A549 (cell line): ENCODE measurements around the gene GUCY2D. TPM values are rescaled to one million over a fixed set of nuclear protein-coding genes. Genes with fewer than 3 reads are reported as not detected.

Experiments used
- ATAC-seq, 2 experiments: fragments of 200-7000 bp in 1 of 2; fragments of >200 bp in 1 of 2; cut with Nextera tagmentation in 1 of 2; cut with Tn5 transposase in 1 of 2; 3 replicates each; pipeline versions ENCODE4 v1.8.0 to v1.9.1; 2018 to 2020; ENCODE audit warnings: mild to moderate bottlenecking in 1 of 2, moderate library complexity in 1 of 2
- CTCF ChIA-PET: fragments of 300-600 bp; sonication (Branson Sonifier 250); formaldehyde crosslinking; extraction: SDS; loops from one replicate; lab custom pipeline; 2021; ENCODE audit warnings: antibody characterized with exemption, inconsistent platforms; lab: Yijun Ruan, JAX
- POLR2A ChIA-PET: fragments of 350-600 bp; formaldehyde crosslinking; extraction: SDS; loops from one replicate; lab custom pipeline; 2021; ENCODE audit warnings: antibody characterized with exemption, inconsistent platforms; lab: Yijun Ruan, JAX
- DNase-seq, 2 experiments: peaks; one replicate each; pipeline versions ENCODE4 v3.0.0 to v3.0.0-alpha.2; 2011 to 2016; ENCODE audit warnings: low read depth in 1 of 2, low spot score in 1 of 2
- FAIRE-seq: peaks from 2 replicates; lab custom pipeline; 2011; peaks lifted over from hg19 to GRCh38; lab: Jason Lieb, UNC
- H3K27ac ChIP-seq, 2 experiments: fragments of >200 bp; sonication (Bioruptor Twin); formaldehyde crosslinking; 3 replicates each; pipeline ENCODE4 v1.5.1; 2016 to 2017
- H3K4me1 ChIP-seq: fragments of >200 bp; sonication (Bioruptor Twin); formaldehyde crosslinking; 3 replicates; pipeline ENCODE4 v1.6.1; 2016
- H3K4me2 ChIP-seq: fragments of >200 bp; sonication (Bioruptor Twin); formaldehyde crosslinking; 3 replicates; pipeline ENCODE4 v1.6.1; 2016
- H3K4me3 ChIP-seq: fragments of >200 bp; sonication (Bioruptor Twin); formaldehyde crosslinking; 3 replicates; pipeline ENCODE4 v1.5.1; 2016
- H3K9me3 ChIP-seq: fragments of >200 bp; sonication (Bioruptor Twin); formaldehyde crosslinking; 3 replicates; pipeline ENCODE4 v1.6.1; 2016
- ATOH8 ChIP-seq: fragments of 250-450 bp; sonication (Bioruptor Pico); IDR thresholded peaks from 2 replicates; pipeline ENCODE4 v1.5.0; 2020; ENCODE audit warnings: low read depth, mild to moderate bottlenecking, moderate library complexity
- BCL3 ChIP-seq: fragments of >200 bp; sonication (Bioruptor Twin); formaldehyde crosslinking; IDR thresholded peaks from 3 replicates; pipeline ENCODE4 v1.6.1; 2016
- BHLHE40 ChIP-seq: IDR thresholded peaks from 2 replicates; pipeline ENCODE4 v1.6.1; 2012; ENCODE audit warnings: low read depth, low read length, inconsistent platforms
- CHD4 ChIP-seq: fragments of 200-600 bp; sonication (generic); IDR thresholded peaks from 2 replicates; pipeline ENCODE4 v1.6.1; 2016; ENCODE audit warnings: antibody characterized with exemption, mild to moderate bottlenecking, borderline replicate concordance
- ELK1 ChIP-seq: fragments of 150-350 bp; IDR thresholded peaks from 2 replicates; pipeline ENCODE4 v1.6.1; 2014; ENCODE audit warnings: low read depth, mild to moderate bottlenecking, low read length
- EP300 ChIP-seq, 2 experiments: fragments of >200 bp; sonication (Bioruptor Twin); formaldehyde crosslinking; IDR thresholded peaks; 2 replicates in 1 of 2; 3 replicates in 1 of 2; pipeline ENCODE4 v1.6.1; 2016 to 2017
- ESRRA ChIP-seq: fragments of 150-350 bp; IDR thresholded peaks from 2 replicates; pipeline ENCODE4 v1.6.1; 2014; ENCODE audit warnings: mild to moderate bottlenecking, low read length, borderline replicate concordance
- FOSB ChIP-seq: fragments of 250-450 bp; sonication (Bioruptor Pico); IDR thresholded peaks from 2 replicates; pipeline ENCODE4 v1.5.0; 2020; ENCODE audit warnings: mild to moderate bottlenecking, moderate library complexity
- GATA3 ChIP-seq: IDR thresholded peaks from 2 replicates; pipeline ENCODE4 v1.6.1; 2012; ENCODE audit warnings: borderline replicate concordance
- HMGXB4 ChIP-seq: fragments of 250-450 bp; sonication (Bioruptor Pico); IDR thresholded peaks from 2 replicates; pipeline ENCODE4 v1.5.0; 2021; ENCODE audit warnings: mild to moderate bottlenecking, moderate library complexity, borderline replicate concordance
- HOXA7 ChIP-seq: fragments of 250-450 bp; sonication (Bioruptor Pico); IDR thresholded peaks from 2 replicates; pipeline ENCODE4 v1.5.0; 2020; ENCODE audit warnings: mild to moderate bottlenecking, moderate library complexity
- MAZ ChIP-seq: fragments of 150-350 bp; IDR thresholded peaks from 2 replicates; pipeline ENCODE4 v1.6.1; 2014; ENCODE audit warnings: antibody characterized with exemption, low read depth, low read length, borderline replicate concordance
- NPAS2 ChIP-seq: fragments of 250-450 bp; sonication (Bioruptor Pico); IDR thresholded peaks from 2 replicates; pipeline ENCODE4 v1.8.0; 2022; ENCODE audit warnings: mild to moderate bottlenecking, moderate library complexity, borderline replicate concordance
- NR3C1 ChIP-seq: fragments of >200 bp; sonication (Bioruptor Twin); formaldehyde crosslinking; IDR thresholded peaks from 3 replicates; pipeline ENCODE4 v1.6.1; 2017
- POLR2A ChIP-seq: IDR thresholded peaks from 2 replicates; pipeline ENCODE4 v1.6.1; 2012; ENCODE audit warnings: mild to moderate bottlenecking, low read length
- POLR2AphosphoS2 ChIP-seq: conservative IDR thresholded peaks from 2 replicates; pipeline ENCODE4 v1.6.1; 2012; ENCODE audit warnings: low read length, improper control_type of control experiment, inconsistent platforms
- RAD21 ChIP-seq, 2 experiments: fragments of >200 bp in 1 of 2; sonication (Bioruptor Twin) in 1 of 2; formaldehyde crosslinking in 1 of 2; IDR thresholded peaks in 1 of 2; conservative IDR thresholded peaks in 1 of 2; 2 replicates in 1 of 2; 3 replicates in 1 of 2; pipeline ENCODE4 v1.6.1; 2012 to 2018; ENCODE audit warnings: inconsistent platforms in 1 of 2
- RARB ChIP-seq: fragments of 250-450 bp; sonication (Bioruptor Pico); IDR thresholded peaks from 2 replicates; pipeline ENCODE4 v1.8.0; 2021; ENCODE audit warnings: mild to moderate bottlenecking, moderate library complexity
- RCOR1 ChIP-seq: fragments of 150-350 bp; IDR thresholded peaks from 2 replicates; pipeline ENCODE4 v1.6.1; 2014; ENCODE audit warnings: antibody characterized with exemption, low read length, low read depth
- RNF2 ChIP-seq: fragments of 200-600 bp; sonication (generic); IDR thresholded peaks from 2 replicates; pipeline ENCODE4 v1.6.1; 2016; ENCODE audit warnings: low read depth, mild to moderate bottlenecking, antibody characterized with exemption, moderate library complexity, borderline replicate concordance
- USF2 ChIP-seq: fragments of 450-650 bp; IDR thresholded peaks from 2 replicates; pipeline ENCODE4 v1.6.1; 2014; ENCODE audit warnings: antibody characterized with exemption
- ZC3H11A ChIP-seq: fragments of 450-650 bp; IDR thresholded peaks from 2 replicates; pipeline ENCODE4 v1.6.1; 2014; ENCODE audit warnings: antibody characterized with exemption, mild to moderate bottlenecking
- ZNF302 ChIP-seq: fragments of 250-450 bp; sonication (Bioruptor Pico); IDR thresholded peaks from 2 replicates; pipeline ENCODE4 v1.9.0; 2021; ENCODE audit warnings: inconsistent platforms, mild to moderate bottlenecking, moderate library complexity
- ZSCAN20 ChIP-seq: fragments of 250-450 bp; sonication (Bioruptor Pico); IDR thresholded peaks from 2 replicates; pipeline ENCODE4 v1.8.0; 2022; ENCODE audit warnings: mild to moderate bottlenecking, moderate library complexity
- WGBS: methylation state at CpG from one replicate; pipeline ENCODE4 v1.1.6; 2017; ENCODE audit errors: missing lambda C conversion rate; 5-methylcytosine and 5-hydroxymethylcytosine counted together
- polyA plus RNA-seq, 4 experiments: library from polyadenylated mRNA; depleted of rRNA in 3 of 4; stranded (reverse); fragments of >200 nt; fragmentation: RNase III in 1 of 4; extraction: RNeasy Plus Mini Kit Qiagen cat#74134 plus additional on column Dnase treatment in 1 of 4; gene quantifications; 2 replicates in 3 of 4; 3 replicates in 1 of 4; pipeline ENCODE4 v1.2.3, GENCODE V29; 2011 to 2017

Gene GUCY2D
- polyA plus RNA-seq, 2 of the 4 experiments (the other 2 are of a cell fraction), result 0.14 TPM; not detected in 1

- no peak for TF ChIP-seq ZNF302 (CRISPR knock-in tag)
- TF ChIP-seq USF2, result no peak
- TF ChIP-seq ELK1, result no peak
- TF ChIP-seq NR3C1, result no peak
- TF ChIP-seq CHD4, result no peak
- TF ChIP-seq ZSCAN20 (CRISPR knock-in tag), result no peak
- TF ChIP-seq FOSB (CRISPR knock-in tag), result no peak
- TF ChIP-seq GATA3, result no peak
- no peak for TF ChIP-seq POLR2A
- TF ChIP-seq RARB (CRISPR knock-in tag), result no peak
- no peak for TF ChIP-seq RCOR1
- no peak for TF ChIP-seq HOXA7 (CRISPR knock-in tag)
- no peak for TF ChIP-seq EP300 (IDR thresholded peaks at IDR 0.05)
- TF ChIP-seq HMGXB4 (CRISPR knock-in tag), result no peak
- no peak for TF ChIP-seq BCL3
- no peak for TF ChIP-seq RNF2
- no peak for TF ChIP-seq BHLHE40
- peak overlapping the region; percentile 88 for H3K4me2 ChIP-seq
- POLR2A ChIA-PET, result no interaction called here
- no peak overlapping the region for H3K27ac ChIP-seq
- 89% methylated on average over 36 of the region's 44 CpGs for WGBS
- ATAC-seq (no peak), FAIRE-seq (no peak), DNase-seq (no peak)
- CTCF ChIA-PET, result interaction anchor here (1.0 to 13.5 kb wide), 14 partner anchors 11 to 231 kb away, joined by 3 to 148 read pairs (median 7); partner anchors contain the start of gene GUCY2D
- H3K4me3 ChIP-seq, result peak overlapping the region; percentile 47
- H3K4me1 ChIP-seq, result peaks cover 5% of the 10 kb centered on the region; the same call in 1 of the 3 replicates
- H3K9me3 ChIP-seq, result no peaks in the 10 kb centered on the region
Measured at GRCh38 chr17:8015236-8015956, 13.0 kb downstream of the GUCY2D start.

GRCh38 chr17:8015957-8016631 is 13.7 kb downstream of the GUCY2D start:
- CTCF ChIA-PET, result interaction anchor here (0.6 to 13.5 kb wide), 23 partner anchors 11 to 232 kb away, joined by 3 to 148 read pairs (median 4); partner anchors contain the start of gene GUCY2D
- no peak for TF ChIP-seq HMGXB4 (CRISPR knock-in tag)
- TF ChIP-seq GATA3, result no peak
- no peak for TF ChIP-seq ATOH8
- TF ChIP-seq MAZ, result no peak
- TF ChIP-seq RAD21 (conservative IDR thresholded peaks at IDR 0.05 in 1 of 2, IDR thresholded peaks at IDR 0.05 in 1 of 2), result no peak
- no peak for TF ChIP-seq POLR2AphosphoS2
- no peak for TF ChIP-seq RARB (CRISPR knock-in tag)
- TF ChIP-seq ESRRA, result no peak
- no peak for TF ChIP-seq ZSCAN20 (CRISPR knock-in tag)
- no peak for TF ChIP-seq POLR2A
- TF ChIP-seq ZC3H11A, result no peak
- TF ChIP-seq ZNF302 (CRISPR knock-in tag), result no peak
- no peak for TF ChIP-seq NPAS2
- POLR2A ChIA-PET, result interaction anchor here (0.6 kb wide), 1 partner anchor 54 kb away, joined by 6 read pairs; no protein-coding TSS in a partner anchor
- peaks cover 5% of the 10 kb centered on the region; the same call in 1 of the 3 replicates for H3K4me1 ChIP-seq
- H3K4me2 ChIP-seq, result peak overlapping the region; percentile 88
- no peaks in the 10 kb centered on the region for H3K9me3 ChIP-seq
- peak overlapping the region; percentile 62 to 70; a peak in 5 of 6 replicates for H3K27ac ChIP-seq
- DNase-seq, result no peak
- H3K4me3 ChIP-seq, result peak overlapping the region; percentile 47
- ATAC-seq, result peak; percentile 45 to 75; a peak in 5 of 6 replicates
- FAIRE-seq, result no peak
- WGBS, result 19% methylated on average over 22 of the region's 46 CpGs
